MM.1S (cell line): ENCODE data around the gene C7.
A peak's percentile ranks its signal among the peaks of the same experiment; 100 is the strongest.
"Not testable (repeated sequence)": the region's sequence is repeated elsewhere in the genome, so short reads cannot be mapped to it uniquely, and the experiment has no call there.

ENCODE experiments used
- DNase-seq: peaks from one replicate; pipeline ENCODE4 v3.0.0-alpha.2; 2015
- H2AFZ ChIP-seq: fragments of 300-600 bp; sonication (generic); 2 replicates; pipeline ENCODE4 v1.6.0; 2016; ENCODE audit warnings: antibody characterized with exemption, low read length
- H3F3A ChIP-seq: fragments of 300-600 bp; sonication (generic); 2 replicates; pipeline ENCODE4 v1.6.1; 2016; ENCODE audit warnings: mild to moderate bottlenecking, antibody characterized with exemption, low read length, moderate library complexity, mixed read lengths; ENCODE audit not compliant: insufficient read depth
- H3K27ac ChIP-seq: fragments of 300-600 bp; sonication (generic); 2 replicates; pipeline ENCODE4 v1.5.1; 2016; ENCODE audit warnings: mild to moderate bottlenecking, low read length
- H3K27me3 ChIP-seq: fragments of 300-600 bp; sonication (generic); replicated peaks from 2 replicates; pipeline ENCODE4 v1.6.0; 2016; ENCODE audit warnings: low read length; ENCODE audit not compliant: insufficient read depth
- H3K36me3 ChIP-seq: fragments of 300-600 bp; sonication (generic); replicated peaks from 2 replicates; pipeline ENCODE4 v1.6.1; 2016; ENCODE audit warnings: mild to moderate bottlenecking, low read length, mixed read lengths; ENCODE audit not compliant: insufficient read depth
- H3K4me1 ChIP-seq: fragments of 300-600 bp; sonication (generic); 2 replicates; pipeline ENCODE4 v1.6.1; 2016; ENCODE audit warnings: low read length, mixed read lengths
- H3K4me2 ChIP-seq: fragments of 300-600 bp; sonication (generic); 2 replicates; pipeline ENCODE4 v1.6.0; 2016; ENCODE audit warnings: low read depth, low read length
- H3K4me3 ChIP-seq: fragments of 300-600 bp; sonication (generic); 2 replicates; pipeline ENCODE4 v1.5.1; 2016; ENCODE audit warnings: low read length, mixed read lengths
- H3K79me2 ChIP-seq: fragments of 300-600 bp; sonication (generic); 2 replicates; pipeline ENCODE4 v1.6.1; 2016; ENCODE audit warnings: mixed run types, low read length, mixed read lengths
- H3K9ac ChIP-seq: fragments of 300-600 bp; sonication (generic); 2 replicates; pipeline ENCODE4 v1.6.1; 2016; ENCODE audit warnings: low read length, mixed read lengths
- H3K9me2 ChIP-seq: fragments of 300-600 bp; sonication (generic); replicated peaks from 2 replicates; pipeline ENCODE4 v1.6.1; 2016; ENCODE audit warnings: mild to moderate bottlenecking, low read length, mixed read lengths; ENCODE audit not compliant: insufficient read depth
- H3K9me3 ChIP-seq: fragments of 300-600 bp; sonication (generic); replicated peaks from 2 replicates; pipeline ENCODE4 v1.6.1; 2016; ENCODE audit warnings: mild to moderate bottlenecking, low read length, mixed read lengths; ENCODE audit not compliant: insufficient read depth
- H4K20me1 ChIP-seq: fragments of 300-600 bp; sonication (generic); 2 replicates; pipeline ENCODE4 v1.6.1; 2016; ENCODE audit warnings: mild to moderate bottlenecking, low read length, moderate library complexity, mixed read lengths; ENCODE audit not compliant: insufficient read depth
- EZH2 ChIP-seq: fragments of 300-600 bp; sonication (generic); optimal IDR thresholded peaks from 2 replicates; pipeline ENCODE3; 2017; ENCODE audit warnings: low read depth, mild to moderate bottlenecking, antibody characterized with exemption, low read length, mixed read lengths
- EZH2phosphoT487 ChIP-seq: fragments of 300-600 bp; sonication (generic); IDR thresholded peaks from 2 replicates; pipeline ENCODE4 v1.6.1; 2018; ENCODE audit warnings: antibody characterized with exemption, low read length
- TF ChIP-seq, protein P1 (sequence below): fragments of 300-600 bp; sonication (generic); IDR thresholded peaks from 2 replicates; pipeline ENCODE4 v1.5.1; 2016; ENCODE audit warnings: antibody characterized with exemption, low read length, mixed read lengths

The C7 gene

DNA sequence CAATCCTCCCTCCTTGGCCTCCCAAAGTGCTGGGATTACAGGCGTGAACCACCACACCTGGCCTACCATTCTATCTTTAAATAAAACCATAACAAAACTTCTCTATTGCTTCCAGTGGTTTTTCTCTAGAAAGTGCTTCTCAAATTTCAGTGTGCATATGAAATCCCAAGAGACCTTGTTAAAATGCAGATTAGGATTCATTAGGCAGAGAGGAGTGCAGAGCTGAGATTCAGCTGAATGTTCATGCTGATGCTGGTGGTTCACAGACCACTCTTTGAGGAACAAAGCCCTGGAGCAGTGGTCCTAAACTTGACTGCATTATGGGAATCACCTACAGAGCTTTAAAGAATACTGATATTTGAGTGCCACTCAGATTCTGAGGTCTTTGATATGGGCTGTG, 39.9 kb upstream of the C7 start:
- DNase-seq, result no peak
- no peaks in the 10 kb centered on the region for H3F3A ChIP-seq
- H3K4me3 ChIP-seq, result no peak overlapping the region
- no peak overlapping the region for H3K27ac ChIP-seq
- no peaks in the 10 kb centered on the region for H3K79me2 ChIP-seq
- H3K27me3 ChIP-seq, result no peaks in the 10 kb centered on the region
- H4K20me1 ChIP-seq, result no peaks in the 10 kb centered on the region
- H3K4me1 ChIP-seq, result peaks cover 10% of the 10 kb centered on the region
- H3K36me3 ChIP-seq, result no peaks in the 10 kb centered on the region
- no peaks in the 10 kb centered on the region for H3K9me2 ChIP-seq
- no peaks in the 10 kb centered on the region for H3K9me3 ChIP-seq
- TF ChIP-seq, protein P1, sequence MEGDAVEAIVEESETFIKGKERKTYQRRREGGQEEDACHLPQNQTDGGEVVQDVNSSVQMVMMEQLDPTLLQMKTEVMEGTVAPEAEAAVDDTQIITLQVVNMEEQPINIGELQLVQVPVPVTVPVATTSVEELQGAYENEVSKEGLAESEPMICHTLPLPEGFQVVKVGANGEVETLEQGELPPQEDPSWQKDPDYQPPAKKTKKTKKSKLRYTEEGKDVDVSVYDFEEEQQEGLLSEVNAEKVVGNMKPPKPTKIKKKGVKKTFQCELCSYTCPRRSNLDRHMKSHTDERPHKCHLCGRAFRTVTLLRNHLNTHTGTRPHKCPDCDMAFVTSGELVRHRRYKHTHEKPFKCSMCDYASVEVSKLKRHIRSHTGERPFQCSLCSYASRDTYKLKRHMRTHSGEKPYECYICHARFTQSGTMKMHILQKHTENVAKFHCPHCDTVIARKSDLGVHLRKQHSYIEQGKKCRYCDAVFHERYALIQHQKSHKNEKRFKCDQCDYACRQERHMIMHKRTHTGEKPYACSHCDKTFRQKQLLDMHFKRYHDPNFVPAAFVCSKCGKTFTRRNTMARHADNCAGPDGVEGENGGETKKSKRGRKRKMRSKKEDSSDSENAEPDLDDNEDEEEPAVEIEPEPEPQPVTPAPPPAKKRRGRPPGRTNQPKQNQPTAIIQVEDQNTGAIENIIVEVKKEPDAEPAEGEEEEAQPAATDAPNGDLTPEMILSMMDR, result no peak
- H2AFZ ChIP-seq, result no peak overlapping the region
- no peak overlapping the region for H3K4me2 ChIP-seq
- no peak overlapping the region for H3K9ac ChIP-seq

DNA sequence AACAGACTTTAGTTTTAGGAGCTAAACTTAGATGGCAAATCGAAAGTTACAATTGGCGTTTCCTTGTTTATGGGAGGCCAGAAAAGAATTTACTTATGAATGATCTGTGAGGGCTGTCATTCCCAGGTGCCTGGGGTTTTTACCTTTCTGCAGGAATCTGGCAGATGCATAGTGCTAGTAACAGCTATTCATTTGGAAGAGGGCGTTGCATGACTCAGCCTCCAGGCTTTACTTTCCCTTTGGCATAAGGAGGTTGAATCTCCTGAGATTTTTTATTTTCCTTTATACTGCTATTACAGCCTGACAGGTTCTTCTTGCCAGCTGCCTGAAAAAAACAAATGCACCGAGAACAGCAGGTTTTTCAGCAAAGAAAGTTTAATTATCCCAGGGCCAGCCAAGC, 38.1 kb upstream of the C7 start:
- no peak for DNase-seq
- Histone ChIP-seq H3K4me2 (no peak overlapping the region), H3K9me3 (no peaks in the 10 kb centered on the region), H3K4me3 (no peak overlapping the region), H4K20me1 (no peaks in the 10 kb centered on the region), H3K27me3 (no peaks in the 10 kb centered on the region), H3K79me2 (no peaks in the 10 kb centered on the region), H3K9ac (no peak overlapping the region), H3K36me3 (no peaks in the 10 kb centered on the region), H3K27ac (no peak overlapping the region), H3K4me1 (peaks cover 10% of the 10 kb centered on the region), H3K9me2 (no peaks in the 10 kb centered on the region), H2AFZ (no peak overlapping the region), H3F3A (no peaks in the 10 kb centered on the region)
- no peak for TF ChIP-seq EZH2phosphoT487
- TF ChIP-seq EZH2, result no peak
- TF ChIP-seq, protein P1, result no peak

DNA sequence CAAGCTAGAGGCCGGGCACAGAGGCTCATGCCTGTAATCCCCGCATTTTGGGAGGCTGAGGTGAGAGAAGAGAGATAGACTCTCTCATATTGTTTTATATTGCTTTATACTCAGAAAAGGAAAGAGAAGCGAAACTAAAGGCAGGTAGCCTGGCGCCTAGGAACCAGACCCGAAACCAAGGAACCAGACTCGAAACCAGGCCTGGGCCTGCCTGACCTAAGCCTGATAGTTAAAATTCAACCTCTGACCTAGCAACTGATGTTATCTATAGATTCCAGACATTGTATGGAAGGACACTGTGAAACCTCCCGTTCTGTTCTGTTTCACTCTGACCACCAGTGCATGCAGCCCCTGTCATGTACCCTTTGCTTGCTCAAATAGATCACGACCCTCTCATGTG, 37.0 kb upstream of the C7 start:
- not testable (repeated sequence) for H3K9ac ChIP-seq, H3K9me2 ChIP-seq, H3K36me3 ChIP-seq, H2AFZ ChIP-seq, H3K9me3 ChIP-seq, H3K27me3 ChIP-seq, H3K27ac ChIP-seq, H3F3A ChIP-seq, H4K20me1 ChIP-seq, H3K79me2 ChIP-seq, H3K4me3 ChIP-seq
- peaks cover 10% of the 10 kb centered on the region for H3K4me1 ChIP-seq
- peak; percentile 42 for DNase-seq
- H3K4me2 ChIP-seq, result peak overlapping the region; percentile 31; the same call in 1 of the 2 replicates

DNA sequence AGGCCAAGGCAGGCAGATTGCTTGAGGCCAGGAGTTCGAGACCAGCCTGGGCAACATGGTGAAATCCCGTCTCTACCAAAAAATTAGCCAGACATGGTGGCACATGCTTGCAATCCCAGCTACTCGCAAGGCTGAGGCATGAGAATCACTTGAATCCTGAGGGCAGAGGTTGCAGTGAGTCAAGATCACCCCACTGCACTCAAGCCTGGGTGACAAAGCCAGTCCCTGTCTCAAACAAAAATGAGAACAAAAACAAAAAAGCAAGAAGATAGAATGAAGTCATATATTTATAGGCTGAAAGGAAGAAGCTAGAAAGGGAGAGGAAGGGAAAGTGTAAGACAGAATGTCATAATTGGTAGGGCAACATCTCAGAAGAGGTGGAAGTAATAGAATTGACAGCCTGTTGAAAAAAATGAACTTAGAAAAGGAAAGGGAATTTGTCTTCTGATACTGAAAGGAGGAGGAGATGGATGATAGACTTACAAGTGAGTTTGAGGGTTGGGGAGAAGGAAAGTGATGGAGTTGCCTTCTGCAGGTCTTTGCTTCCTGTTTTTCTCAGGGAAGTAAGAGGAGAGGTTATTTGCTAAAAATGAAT, 35.9 kb upstream of the C7 start:
- no peaks in the 10 kb centered on the region for H3K9me3 ChIP-seq

More for the DNA sequence above, 35.9 kb upstream of the C7 start:
- Histone ChIP-seq H3K27me3 (no peaks in the 10 kb centered on the region), H3K36me3 (no peaks in the 10 kb centered on the region), H4K20me1 (no peaks in the 10 kb centered on the region), H3K4me2 (no peak overlapping the region), H3K4me1 (peaks cover 10% of the 10 kb centered on the region), H3F3A (no peaks in the 10 kb centered on the region), H3K27ac (no peak overlapping the region), H3K79me2 (no peaks in the 10 kb centered on the region), H3K9me2 (no peaks in the 10 kb centered on the region), H2AFZ (no peak overlapping the region), H3K4me3 (no peak overlapping the region), H3K9ac (no peak overlapping the region)
- no peak for DNase-seq
- TF ChIP-seq, protein P1, result no peak
- TF ChIP-seq EZH2phosphoT487, result no peak
- no peak for TF ChIP-seq EZH2
